HCT116 (cell line): ENCODE data around the gene MNAT1. TPM values are rescaled to one million over a fixed set of nuclear protein-coding genes. Genes with fewer than 3 reads are reported as not detected.

Source experiments
- ATAC-seq: fragments of 200-7000 bp; cut with Tn5 transposase; 2 replicates; pipeline ENCODE4 v1.9.1; 2020; ENCODE audit warnings: mild to moderate bottlenecking, moderate library complexity
- BruUV-seq: library from RNA; stranded (reverse); fragments of 400-500 nt; replicated peaks from 2 replicates; lab custom pipeline; 2021; lab: Mats Ljungman, UMichigan
- CTCF ChIA-PET: fragments of 300-600 bp; sonication (Branson Sonifier 250); formaldehyde crosslinking; loops from one replicate; lab custom pipeline; 2021; ENCODE audit warnings: antibody characterized with exemption; lab: Charles Lee
- POLR2A ChIA-PET: fragments of 300-600, 350-600 bp; sonication (Branson Sonifier 250); formaldehyde crosslinking; loops from one replicate; lab custom pipeline; 2021; ENCODE audit warnings: antibody characterized with exemption; lab: Charles Lee
- RAD21 ChIA-PET, 2 experiments: fragments of 300-600 bp; sonication (Branson Sonifier 250); formaldehyde crosslinking; loops; one replicate each; lab custom pipeline; 2023; ENCODE audit warnings: low total read pairs in 2 of 2; ENCODE audit not compliant: uncharacterized antibody in 2 of 2, unreplicated experiment in 2 of 2, low non-redundant PET in 1 of 2; lab: Charles Lee
- DNase-seq: peaks from one replicate; pipeline ENCODE4 v3.0.0-alpha.2; 2010; ENCODE audit warnings: low read depth, low spot score
- H2AFZ ChIP-seq: fragments of 200-600 bp; shearing (Covaris generic), sonication (generic); 2 replicates; pipeline ENCODE4 v1.6.1; 2017; ENCODE audit warnings: low read depth, mixed run types, mixed read lengths, antibody characterized with exemption, low read length; ENCODE audit not compliant: poor library complexity, severe bottlenecking
- H3K27ac ChIP-seq: 2 replicates; pipeline ENCODE4 v1.5.1; 2012; ENCODE audit warnings: low read depth, low read length
- H3K27me3 ChIP-seq: fragments of 200-600 bp; sonication (generic); 2 replicates; pipeline ENCODE4 v1.6.1; 2016; ENCODE audit warnings: mixed run types, low read length, mixed read lengths; ENCODE audit not compliant: insufficient read depth
- H3K36me3 ChIP-seq, 2 experiments: fragments of 200-500 bp in 1 of 2; fragments of 200-600 bp in 1 of 2; sonication (Bioruptor generic) in 1 of 2; sonication (generic) in 1 of 2; 2 replicates each; pipeline versions ENCODE4 v1.5.1 to v1.6.1; 2014 to 2016; ENCODE audit warnings: low read length in 2 of 2, inconsistent platforms in 1 of 2, mixed read lengths in 1 of 2, mixed run types in 1 of 2; ENCODE audit not compliant: insufficient read depth in 2 of 2, control insufficient read depth in 1 of 2
- H3K4me1 ChIP-seq, 2 experiments: fragments of 200-600 bp in 1 of 2; sonication (generic) in 1 of 2; 2 replicates each; pipeline versions ENCODE4 v1.5.1 to v1.6.1; 2012 to 2017; ENCODE audit warnings: low read length in 2 of 2, inconsistent platforms in 1 of 2, mild to moderate bottlenecking in 1 of 2, mixed read lengths in 1 of 2, mixed run types in 1 of 2, moderate library complexity in 1 of 2; ENCODE audit not compliant: insufficient read depth in 2 of 2, control insufficient read depth in 1 of 2
- H3K4me2 ChIP-seq: fragments of 200-600 bp; sonication (generic); 2 replicates; pipeline ENCODE4 v1.6.1; 2017; ENCODE audit warnings: mixed run types, low read length, mixed read lengths
- H3K4me3 ChIP-seq, 2 experiments: fragments of 200-600 bp in 1 of 2; sonication (generic) in 1 of 2; replicated peaks in 1 of 2; 2 replicates each; pipeline ENCODE4 v1.5.1; 2011 to 2016; ENCODE audit warnings: low read length in 2 of 2, control low read depth in 1 of 2, low read depth in 1 of 2, mild to moderate bottlenecking in 1 of 2, mixed read lengths in 1 of 2, mixed run types in 1 of 2
- H3K79me2 ChIP-seq: fragments of 200-600 bp; sonication (generic); 2 replicates; pipeline ENCODE4 v1.6.1; 2017; ENCODE audit warnings: mild to moderate bottlenecking, mixed run types, low read length, moderate library complexity, mixed read lengths; ENCODE audit not compliant: insufficient read depth
- H3K9ac ChIP-seq: fragments of 200-600 bp; sonication (generic); 2 replicates; pipeline ENCODE4 v1.6.1; 2016; ENCODE audit warnings: low read length, mixed read lengths
- H3K9me2 ChIP-seq: fragments of 200-600 bp; sonication (generic), shearing (Covaris generic); 2 replicates; pipeline ENCODE4 v1.6.1; 2017; ENCODE audit warnings: mixed run types, mild to moderate bottlenecking, moderate library complexity; ENCODE audit not compliant: insufficient read depth
- H3K9me3 ChIP-seq, 2 experiments: fragments of 200-500 bp in 1 of 2; fragments of 200-600 bp in 1 of 2; sonication (Bioruptor generic) in 1 of 2; sonication (generic) in 1 of 2; 2 replicates each; pipeline ENCODE4 v1.6.1; 2014 to 2017; ENCODE audit warnings: low read length in 2 of 2, mixed read lengths in 2 of 2, inconsistent platforms in 1 of 2, low read depth in 1 of 2, mild to moderate bottlenecking in 1 of 2, mixed run types in 1 of 2, moderate library complexity in 1 of 2; ENCODE audit not compliant: control insufficient read depth in 1 of 2, insufficient read depth in 1 of 2
- H4K20me1 ChIP-seq: fragments of 200-600 bp; sonication (generic), shearing (Covaris generic); 2 replicates; pipeline ENCODE4 v1.6.1; 2017; ENCODE audit warnings: mixed run types, mild to moderate bottlenecking, moderate library complexity; ENCODE audit not compliant: insufficient read depth
- CBX3 ChIP-seq: IDR thresholded peaks from 2 replicates; pipeline ENCODE4 v1.6.1; 2012; ENCODE audit warnings: low read depth
- CTCF ChIP-seq, 3 experiments: fragments of 200-600 bp in 1 of 3; sonication (generic) in 1 of 3; IDR thresholded peaks in 2 of 3; conservative IDR thresholded peaks in 1 of 3; 2 replicates each; pipeline ENCODE4 v1.5.1; 2012 to 2017; ENCODE audit warnings: low read depth in 2 of 3, low read length in 2 of 3, antibody characterized with exemption in 1 of 3, borderline replicate concordance in 1 of 3, control low read depth in 1 of 3, mild to moderate bottlenecking in 1 of 3, mixed read lengths in 1 of 3, mixed run types in 1 of 3, moderate library complexity in 1 of 3; ENCODE audit not compliant: insufficient read depth in 1 of 3
- SP1 ChIP-seq: IDR thresholded peaks from 2 replicates; pipeline ENCODE4 v1.6.1; 2012; ENCODE audit warnings: low read depth
- ZBTB33 ChIP-seq: IDR thresholded peaks from 2 replicates; pipeline ENCODE4 v1.6.1; 2011; ENCODE audit warnings: mild to moderate bottlenecking, low read length, moderate library complexity; ENCODE audit not compliant: insufficient replicate concordance; ENCODE audit errors: extremely low read depth
- ZFX ChIP-seq: fragments of 450-650 bp; IDR thresholded peaks from 2 replicates; pipeline ENCODE4 v1.6.1; 2017
- intact Hi-C: fragments of 100-400 bp; cut with micrococcal nuclease; formaldehyde crosslinking; loops from 2 replicates; pipeline ENCODE4 v1.10.0; 2022
- total RNA-seq: library from RNA; stranded (reverse); gene quantifications from one replicate; pipeline ENCODE4 v1.2.1, GENCODE V29; 2021; ENCODE audit not compliant: unreplicated experiment

Gene MNAT1
- total RNA-seq, 1 experiment from 2014 or later, result 49.3 TPM

- Histone ChIP-seq H3K36me3 (peaks cover 5 to 12% of the 10 kb centered on the region in 2 experiments; a peak in 3 of 4 replicates), H3K9me2 (no peaks in the 10 kb centered on the region), H3K9ac (no peak overlapping the region), H3K9me3 (no peaks in the 10 kb centered on the region), H3K27ac (no peak overlapping the region), H2AFZ (no peak overlapping the region)
- RAD21 ChIA-PET, result no interaction called here
- intact Hi-C loops, result loop anchor here (5.0 kb wide), 1 partner anchor 112 kb away; no protein-coding TSS in a partner anchor
- no TSS peak for BruUV-seq
- DNase-seq, result no peak
- TF ChIP-seq CBX3, result no peak
- no peak for TF ChIP-seq ZBTB33
- no peak for TF ChIP-seq ZFX
- TF ChIP-seq CTCF (IDR thresholded peaks at IDR 0.05 in 2 of 3, conservative IDR thresholded peaks at IDR 0.05 in 1 of 3; ENCODE audit: borderline replicate concordance in 1 of 3, insufficient read depth in 1 of 3, low read depth in 2 of 3, low read length in 2 of 3), result no peak
- TF ChIP-seq SP1, result no peak
- TF ChIP-seq, all 23 proteins: peak for 0
- ChIA-PET POLR2A (no interaction called here), CTCF (no interaction called here)
- H3K4me1 ChIP-seq, result 0 out of 4 replicates have a peak, but pooled peaks cover 0 to under 1% of the 10 kb centered on the region in 2 experiments
- no peaks in the 10 kb centered on the region for H4K20me1 ChIP-seq
- peaks cover 31% of the 10 kb centered on the region for H3K79me2 ChIP-seq
- no peak for ATAC-seq
- H3K4me3 ChIP-seq, result no peak overlapping the region
- no peak overlapping the region for H3K4me2 ChIP-seq
- H3K27me3 ChIP-seq, result no peaks in the 10 kb centered on the region
These were observed 239.6 kb downstream of the MNAT1 start for GRCh38 chr14:60974090-60974651.
